Dedifferentiated amniotic fluid mesenchymal stem cell (primary cell): ENCODE measurements around the gene NAA10.

ENCODE experiments used
- DNase-seq: peaks from one replicate; pipeline ENCODE4 v3.0.0-alpha.2; 2016; ENCODE audit errors: extremely low spot score

NAA10 gene

GRCh38 chrX:153909024-153909979, 25.5 kb downstream of the NAA10 start:
- no peak for DNase-seq

GRCh38 chrX:153908219-153908860, 26.5 kb downstream of the NAA10 start:
- DNase-seq: no peak

GRCh38 chrX:153907456-153907855, 27.4 kb downstream of the NAA10 start:
- DNase-seq: no peak

- DNase-seq: no peak
These were observed 28.5 kb downstream of the NAA10 start for GRCh38 chrX:153906126-153906917.

- DNase-seq: no peak
These were observed 29.2 kb downstream of the NAA10 start for GRCh38 chrX:153905481-153906095.

- DNase-seq: no peak
These were observed 30.6 kb downstream of the NAA10 start, which contains the start of gene AVPR2 for GRCh38 chrX:153903991-153904957. TSS of gene AVPR2 (plus strand) at chrX:153904673. CDS start at chrX:153905146, 473 bp downstream.

- DNase-seq: no peak
These were observed 31.4 kb downstream of the NAA10 start for GRCh38 chrX:153903238-153903980.

GRCh38 chrX:153902385-153902784, 32.5 kb downstream of the NAA10 start:
- DNase-seq: no peak

- DNase-seq: no peak
These were observed 33.1 kb downstream of the NAA10 start for GRCh38 chrX:153901753-153902140.

GRCh38 chrX:153900831-153901752, 33.7 kb downstream of the NAA10 start:
- DNase-seq: peak; percentile 65

GRCh38 chrX:153897899-153898298, 36.9 kb downstream of the NAA10 start:
- DNase-seq: no peak

GRCh38 chrX:153889123-153889522, 45.7 kb downstream of the NAA10 start:
- DNase-seq: no peak

- DNase-seq: no peak
These were observed 46.5 kb downstream of the NAA10 start for GRCh38 chrX:153888344-153888743.

- DNase-seq: no peak
These were observed 47.5 kb downstream of the NAA10 start for GRCh38 chrX:153887385-153887784.

GRCh38 chrX:153886915-153887314, 47.9 kb downstream of the NAA10 start:
- no peak for DNase-seq

GRCh38 chrX:153885968-153886903, 48.6 kb downstream of the NAA10 start, which contains the start of gene L1CAM:
TSS of gene L1CAM (minus strand) at chrX:153886173. CDS start at chrX:153875836, 10,337 bp downstream.
- DNase-seq: no peak

GRCh38 chrX:153885208-153885787, 49.5 kb downstream of the NAA10 start:
- no peak for DNase-seq
